MCF 10A (cell line): ENCODE results near the gene MB. TPM values are rescaled to one million over a fixed set of nuclear protein-coding genes. Genes with fewer than 3 reads are reported as not detected.

ENCODE experiments used
- BruUV-seq: library from RNA; stranded (reverse); fragments of 400-500 nt; replicated peaks from 2 replicates; lab custom pipeline; 2021; lab: Mats Ljungman, UMichigan
- CTCF ChIA-PET: fragments of 300-600 bp; sonication (Branson Sonifier 250); formaldehyde crosslinking; extraction: SDS; loops from one replicate; lab custom pipeline; 2021; ENCODE audit warnings: antibody characterized with exemption, inconsistent platforms; lab: Yijun Ruan, JAX
- POLR2A ChIA-PET: fragments of 300-600, 350-650 bp; sonication (Branson Sonifier 250); formaldehyde crosslinking; extraction: SDS; loops from one replicate; lab custom pipeline; 2020; ENCODE audit warnings: antibody characterized with exemption, inconsistent platforms; lab: Yijun Ruan, JAX
- DNase-seq: peaks from one replicate; pipeline ENCODE4 v3.0.0-alpha.2; 2018; ENCODE audit not compliant: unreplicated experiment
- H3K27ac Mint-ChIP-seq: one replicate; pipeline ENCODE4 v1.8.0; 2022; ENCODE audit warnings: mild to moderate bottlenecking, low read depth, mixed read lengths; ENCODE audit not compliant: unreplicated experiment
- H3K27me3 Mint-ChIP-seq: one replicate; pipeline ENCODE4 v1.8.0; 2022; ENCODE audit warnings: mixed read lengths; ENCODE audit not compliant: insufficient read depth, unreplicated experiment
- H3K36me3 Mint-ChIP-seq: one replicate; pipeline ENCODE4 v1.8.0; 2022; ENCODE audit warnings: mild to moderate bottlenecking, moderate library complexity, mixed read lengths; ENCODE audit not compliant: insufficient read depth, unreplicated experiment
- H3K4me1 Mint-ChIP-seq: one replicate; pipeline ENCODE4 v1.8.0; 2022; ENCODE audit warnings: mixed read lengths; ENCODE audit not compliant: insufficient read depth, unreplicated experiment
- H3K4me3 Mint-ChIP-seq: one replicate; pipeline ENCODE4 v1.8.0; 2022; ENCODE audit warnings: mild to moderate bottlenecking, moderate library complexity, mixed read lengths; ENCODE audit not compliant: unreplicated experiment
- H3K9me3 Mint-ChIP-seq: one replicate; pipeline ENCODE4 v1.8.0; 2022; ENCODE audit warnings: mixed read lengths; ENCODE audit not compliant: unreplicated experiment
- intact Hi-C: fragments of 100-400 bp; cut with micrococcal nuclease; formaldehyde crosslinking; loops from 2 replicates; pipeline ENCODE4 v1.14.1; 2022
- total RNA-seq: library from RNA; stranded (reverse); gene quantifications from 2 replicates; pipeline ENCODE4 v1.2.3, GENCODE V29; 2022
- TF ChIP-seq, protein P1 (sequence below): fragments of 200-600 bp; IDR thresholded peaks from one replicate; pipeline ENCODE4 v1.8.0; 2022; ENCODE audit warnings: antibody characterized with exemption, mild to moderate bottlenecking; ENCODE audit not compliant: unreplicated experiment

MB gene
- total RNA-seq, 1 experiment from 2014 or later, result not detected

DNA sequence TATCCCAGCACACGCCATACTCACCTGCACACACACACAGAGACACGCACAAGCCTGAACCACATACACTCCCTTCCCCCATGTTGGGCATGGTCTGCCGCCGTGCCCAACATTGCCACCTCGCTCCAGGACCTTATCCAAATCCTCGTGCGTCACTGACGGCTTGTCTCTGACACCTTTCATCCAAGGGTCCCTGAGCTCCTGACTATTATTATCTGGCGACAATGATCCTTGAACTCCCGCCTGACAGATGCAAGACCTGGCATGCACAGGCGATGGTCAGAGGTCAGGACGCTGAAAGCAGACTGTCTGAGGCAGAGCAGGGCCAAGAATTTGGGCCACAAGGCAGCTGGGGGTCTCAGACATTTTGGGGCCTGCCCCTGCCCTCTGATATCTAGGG lies 4.2 kb downstream of the MB start:
- no peak for DNase-seq
- H3K27ac Mint-ChIP-seq, result no peak overlapping the region
- TF ChIP-seq, protein P1, sequence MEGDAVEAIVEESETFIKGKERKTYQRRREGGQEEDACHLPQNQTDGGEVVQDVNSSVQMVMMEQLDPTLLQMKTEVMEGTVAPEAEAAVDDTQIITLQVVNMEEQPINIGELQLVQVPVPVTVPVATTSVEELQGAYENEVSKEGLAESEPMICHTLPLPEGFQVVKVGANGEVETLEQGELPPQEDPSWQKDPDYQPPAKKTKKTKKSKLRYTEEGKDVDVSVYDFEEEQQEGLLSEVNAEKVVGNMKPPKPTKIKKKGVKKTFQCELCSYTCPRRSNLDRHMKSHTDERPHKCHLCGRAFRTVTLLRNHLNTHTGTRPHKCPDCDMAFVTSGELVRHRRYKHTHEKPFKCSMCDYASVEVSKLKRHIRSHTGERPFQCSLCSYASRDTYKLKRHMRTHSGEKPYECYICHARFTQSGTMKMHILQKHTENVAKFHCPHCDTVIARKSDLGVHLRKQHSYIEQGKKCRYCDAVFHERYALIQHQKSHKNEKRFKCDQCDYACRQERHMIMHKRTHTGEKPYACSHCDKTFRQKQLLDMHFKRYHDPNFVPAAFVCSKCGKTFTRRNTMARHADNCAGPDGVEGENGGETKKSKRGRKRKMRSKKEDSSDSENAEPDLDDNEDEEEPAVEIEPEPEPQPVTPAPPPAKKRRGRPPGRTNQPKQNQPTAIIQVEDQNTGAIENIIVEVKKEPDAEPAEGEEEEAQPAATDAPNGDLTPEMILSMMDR, result no peak
- no peak overlapping the region for H3K4me3 Mint-ChIP-seq
- no peaks in the 10 kb centered on the region for H3K36me3 Mint-ChIP-seq
- POLR2A ChIA-PET, result interaction anchor here (0.6 kb wide), 1 partner anchor 241 kb away, joined by 3 read pairs; no protein-coding TSS in a partner anchor
- BruUV-seq, result no TSS peak
- intact Hi-C loops, result no loop called here
- peaks cover 11% of the 10 kb centered on the region for H3K4me1 Mint-ChIP-seq
- H3K27me3 Mint-ChIP-seq, result peaks cover 28% of the 10 kb centered on the region
- CTCF ChIA-PET, result interaction anchor here (1.0 to 1.1 kb wide), 2 partner anchors 30 to 453 kb away, joined by 4 read pairs; no protein-coding TSS in a partner anchor
- no peaks in the 10 kb centered on the region for H3K9me3 Mint-ChIP-seq

DNA sequence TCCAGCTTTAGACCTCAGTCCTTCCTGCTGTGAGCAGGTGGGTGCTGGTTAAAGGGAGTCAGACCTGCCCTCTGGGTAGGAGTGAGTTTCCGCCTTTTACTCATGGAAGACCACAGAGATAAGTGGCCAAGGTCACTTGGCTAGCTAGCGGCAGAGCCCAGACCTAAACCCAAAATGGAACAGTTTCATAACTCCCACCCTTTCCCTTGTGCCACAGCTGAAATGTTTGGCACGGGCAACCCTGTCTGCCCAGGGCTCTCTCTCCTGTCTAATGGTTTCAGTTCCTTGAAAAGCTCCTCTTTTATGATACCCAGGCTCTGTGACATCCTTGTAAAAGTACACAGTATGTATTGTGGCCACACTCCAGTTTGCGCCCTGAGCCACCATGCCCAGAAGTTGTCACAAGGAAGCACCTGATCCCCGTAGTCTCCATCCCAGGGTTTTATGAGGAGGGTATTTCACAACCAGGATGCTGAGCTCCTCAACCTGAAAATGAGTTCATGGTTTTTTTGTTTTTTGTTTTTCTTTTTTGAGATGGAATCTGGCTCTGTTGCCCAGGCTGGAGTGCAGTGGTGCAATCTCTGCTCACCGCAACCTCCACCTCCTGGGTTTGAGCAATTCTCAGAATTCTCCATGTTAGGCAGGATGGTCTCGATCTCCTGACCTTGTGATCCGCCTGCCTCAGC lies 5.1 kb downstream of the MB start:
- TF ChIP-seq, protein P1, result no peak
- BruUV-seq, result no TSS peak
- CTCF ChIA-PET, result interaction anchor here (0.5 to 1.6 kb wide), 4 partner anchors 22 to 513 kb away, joined by 3 to 7 read pairs (median 4); no protein-coding TSS in a partner anchor
- Mint-ChIP-seq H3K4me1 (peaks cover 11% of the 10 kb centered on the region), H3K9me3 (no peaks in the 10 kb centered on the region), H3K4me3 (no peak overlapping the region), H3K36me3 (no peaks in the 10 kb centered on the region), H3K27me3 (peaks cover 28% of the 10 kb centered on the region), H3K27ac (no peak overlapping the region)
- DNase-seq, result no peak
- intact Hi-C loops, result no loop called here
- POLR2A ChIA-PET, result interaction anchor here (0.6 to 1.1 kb wide), 4 partner anchors 9 to 441 kb away, joined by 3 to 4 read pairs (median 4); no protein-coding TSS in a partner anchor

DNA sequence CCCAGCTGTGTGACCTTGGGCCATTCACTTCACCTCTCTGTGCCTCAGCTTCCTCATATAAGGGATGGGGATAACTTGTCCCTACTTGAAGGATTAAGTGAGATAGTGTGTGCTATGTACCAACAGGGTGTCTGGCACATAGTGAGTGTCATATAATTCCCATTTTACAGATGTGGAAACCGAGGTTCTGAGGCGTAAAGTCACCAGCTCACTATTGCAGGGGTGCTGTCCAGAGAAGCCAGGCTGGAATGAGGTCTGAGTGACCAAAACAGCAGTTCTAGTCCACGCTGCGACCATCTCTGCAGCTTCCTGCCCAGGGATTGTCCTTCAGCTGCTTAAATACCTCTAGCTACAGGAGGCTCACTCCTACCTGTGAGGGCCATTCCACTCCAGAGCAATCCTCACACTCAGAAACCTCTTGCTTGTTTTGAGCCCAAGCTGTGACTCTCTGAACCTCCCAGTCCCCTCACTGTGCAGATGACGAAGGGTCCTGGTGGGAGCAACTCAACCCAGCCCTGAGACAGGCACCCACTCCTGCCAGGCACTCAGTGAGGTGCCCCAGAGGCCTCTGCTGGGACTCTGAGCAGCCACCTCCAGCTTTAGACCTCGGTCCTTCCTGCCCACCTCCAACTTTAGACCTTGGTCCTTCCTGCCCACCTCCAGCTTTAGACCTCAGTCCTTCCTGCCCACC lies 5.8 kb downstream of the MB start:
- no peak overlapping the region for H3K4me3 Mint-ChIP-seq
- POLR2A ChIA-PET, result interaction anchor here (0.6 to 1.1 kb wide), 3 partner anchors 10 to 442 kb away, joined by 3 to 4 read pairs (median 4); no protein-coding TSS in a partner anchor
- CTCF ChIA-PET, result interaction anchor here (0.5 to 1.6 kb wide), 5 partner anchors 21 to 513 kb away, joined by 3 to 7 read pairs (median 3); no protein-coding TSS in a partner anchor
- no peak for DNase-seq
- H3K36me3 Mint-ChIP-seq, result peaks cover under 1% of the 10 kb centered on the region
- H3K4me1 Mint-ChIP-seq, result peaks cover 11% of the 10 kb centered on the region
- no peaks in the 10 kb centered on the region for H3K9me3 Mint-ChIP-seq
- BruUV-seq, result no TSS peak
- H3K27ac Mint-ChIP-seq, result no peak overlapping the region
- intact Hi-C loops, result no loop called here
- peaks cover 28% of the 10 kb centered on the region for H3K27me3 Mint-ChIP-seq
- TF ChIP-seq, protein P1, result no peak

DNA sequence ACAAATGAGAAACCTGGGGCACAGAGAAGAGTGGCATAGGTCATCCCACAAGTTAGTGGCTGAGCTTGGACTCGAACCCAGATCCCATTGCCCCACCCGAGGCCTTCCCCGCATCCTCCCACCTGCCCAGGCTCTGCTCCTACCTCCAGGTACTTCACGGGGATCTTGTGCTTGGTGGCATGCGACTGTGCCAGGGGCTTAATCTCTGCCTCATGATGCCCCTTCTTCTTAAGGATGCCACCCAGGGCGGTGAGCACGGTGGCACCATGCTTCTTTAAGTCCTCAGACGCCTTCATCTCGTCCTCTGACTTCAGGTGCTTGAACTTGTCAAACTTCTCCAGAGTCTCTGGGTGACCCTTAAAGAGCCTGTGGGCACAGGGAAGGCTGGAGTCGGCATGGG lies 6.4 kb downstream of the MB start:
- H3K4me1 Mint-ChIP-seq, result peaks cover 11% of the 10 kb centered on the region
- intact Hi-C loops, result no loop called here
- no TSS peak for BruUV-seq
- CTCF ChIA-PET, result interaction anchor here (0.6 to 1.7 kb wide), 4 partner anchors 10 to 514 kb away, joined by 3 to 6 read pairs (median 4); no protein-coding TSS in a partner anchor
- POLR2A ChIA-PET, result no interaction called here
- DNase-seq, result no peak
- peaks cover 28% of the 10 kb centered on the region for H3K27me3 Mint-ChIP-seq
- peaks cover 6% of the 10 kb centered on the region for H3K36me3 Mint-ChIP-seq
- H3K27ac Mint-ChIP-seq, result no peak overlapping the region
- TF ChIP-seq, protein P1, result no peak
- no peaks in the 10 kb centered on the region for H3K9me3 Mint-ChIP-seq
- no peak overlapping the region for H3K4me3 Mint-ChIP-seq
